RWPE2 (cell line): ENCODE measurements around the gene RNF121.
A peak's percentile ranks its signal among the peaks of the same experiment; 100 is the strongest.

ENCODE experiments used
- ATAC-seq: fragments of 200-7000 bp; cut with Tn5 transposase; 3 replicates; pipeline ENCODE4 v1.9.1; 2021; ENCODE audit warnings: low read depth
- DNase-seq: peaks from one replicate; pipeline ENCODE4 v3.0.0-alpha.2; 2020; ENCODE audit warnings: low spot score
- H3K27ac ChIP-seq: fragments of 450-650 bp; 2 replicates; pipeline ENCODE4 v1.5.1; 2017; ENCODE audit warnings: mild to moderate bottlenecking; ENCODE audit not compliant: poor library complexity, severe bottlenecking
- H3K27me3 ChIP-seq: fragments of 250-450 bp; sonication (Bioruptor Pico); 2 replicates; pipeline ENCODE4 v1.5.1; 2021; ENCODE audit warnings: mild to moderate bottlenecking, moderate library complexity; ENCODE audit not compliant: insufficient read depth, poor library complexity, severe bottlenecking
- H3K36me3 ChIP-seq: fragments of 250-450 bp; sonication (Bioruptor Pico); 2 replicates; pipeline ENCODE4 v1.5.1; 2020; ENCODE audit warnings: low read depth, mild to moderate bottlenecking, moderate library complexity
- H3K4me1 ChIP-seq: fragments of 250-450 bp; sonication (Bioruptor Pico); 2 replicates; pipeline ENCODE4 v1.5.1; 2021; ENCODE audit warnings: mild to moderate bottlenecking, moderate library complexity; ENCODE audit not compliant: insufficient read depth, poor library complexity, severe bottlenecking
- H3K4me3 ChIP-seq: fragments of 250-450 bp; sonication (Bioruptor Pico); 2 replicates; pipeline ENCODE4 v1.5.1; 2021; ENCODE audit warnings: mild to moderate bottlenecking, moderate library complexity; ENCODE audit not compliant: severe bottlenecking
- H3K9me3 ChIP-seq: fragments of 250-450 bp; sonication (Bioruptor Pico); 2 replicates; pipeline ENCODE4 v1.5.1; 2021; ENCODE audit warnings: mild to moderate bottlenecking, moderate library complexity; ENCODE audit not compliant: severe bottlenecking
- CTCF ChIP-seq: fragments of 450-650 bp; IDR thresholded peaks from one replicate; pipeline ENCODE4 v1.5.1; 2017; ENCODE audit warnings: mild to moderate bottlenecking, moderate library complexity; ENCODE audit not compliant: poor library complexity, severe bottlenecking

Gene RNF121

GRCh38 chr11:71999362-71999761, 70.5 kb downstream of the RNF121 start:
- no peak overlapping the region for H3K27ac ChIP-seq
- no peaks in the 10 kb centered on the region for H3K4me1 ChIP-seq
- H3K36me3 ChIP-seq, result peaks cover 23% of the 10 kb centered on the region
- ATAC-seq (peak; percentile 7; the same call in 1 of the 3 replicates), DNase-seq (no peak)
- no peak overlapping the region for H3K4me3 ChIP-seq
- no peak for TF ChIP-seq CTCF
- H3K27me3 ChIP-seq, result no peaks in the 10 kb centered on the region
- no peaks in the 10 kb centered on the region for H3K9me3 ChIP-seq

- Histone ChIP-seq H3K27ac (no peak overlapping the region), H3K9me3 (no peaks in the 10 kb centered on the region), H3K4me1 (no peaks in the 10 kb centered on the region), H3K27me3 (no peaks in the 10 kb centered on the region), H3K4me3 (no peak overlapping the region), H3K36me3 (peaks cover 27% of the 10 kb centered on the region)
- DNase-seq (no peak), ATAC-seq (no peak)
- TF ChIP-seq CTCF, result no peak
Measured at GRCh38 chr11:71999798-72000197, 71.0 kb downstream of the RNF121 start.

GRCh38 chr11:72000202-72000867, 71.5 kb downstream of the RNF121 start:
- no peak for ATAC-seq
- Histone ChIP-seq H3K4me1 (no peaks in the 10 kb centered on the region), H3K36me3 (peaks cover 33% of the 10 kb centered on the region), H3K27me3 (no peaks in the 10 kb centered on the region), H3K9me3 (no peaks in the 10 kb centered on the region), H3K27ac (no peak overlapping the region), H3K4me3 (no peak overlapping the region)
- no peak for DNase-seq
- no peak for TF ChIP-seq CTCF

GRCh38 chr11:72001285-72001684, 72.4 kb downstream of the RNF121 start:
- H3K27me3 ChIP-seq, result no peaks in the 10 kb centered on the region
- H3K4me1 ChIP-seq, result no peaks in the 10 kb centered on the region
- H3K36me3 ChIP-seq, result peaks cover 42% of the 10 kb centered on the region
- no peak for TF ChIP-seq CTCF
- DNase-seq (no peak), ATAC-seq (no peak; the same call in 2 of the 3 replicates)
- no peaks in the 10 kb centered on the region for H3K9me3 ChIP-seq
- H3K27ac ChIP-seq, result no peak overlapping the region
- no peak overlapping the region for H3K4me3 ChIP-seq

GRCh38 chr11:72001834-72002591, 73.2 kb downstream of the RNF121 start:
- Histone ChIP-seq H3K27ac (no peak overlapping the region), H3K4me1 (no peaks in the 10 kb centered on the region), H3K4me3 (no peak overlapping the region), H3K36me3 (peaks cover 50% of the 10 kb centered on the region), H3K9me3 (no peaks in the 10 kb centered on the region), H3K27me3 (no peaks in the 10 kb centered on the region)
- no peak for TF ChIP-seq CTCF
- ATAC-seq (peak; percentile 6; the same call in 1 of the 3 replicates), DNase-seq (no peak)
